GM19240 (cell line): ENCODE results near the gene WDR7.

Experiments used
- DNase-seq: peaks from one replicate; pipeline ENCODE4 v3.0.0; 2011; ENCODE audit warnings: low spot score; ENCODE audit not compliant: insufficient read length

WDR7 gene

DNA sequence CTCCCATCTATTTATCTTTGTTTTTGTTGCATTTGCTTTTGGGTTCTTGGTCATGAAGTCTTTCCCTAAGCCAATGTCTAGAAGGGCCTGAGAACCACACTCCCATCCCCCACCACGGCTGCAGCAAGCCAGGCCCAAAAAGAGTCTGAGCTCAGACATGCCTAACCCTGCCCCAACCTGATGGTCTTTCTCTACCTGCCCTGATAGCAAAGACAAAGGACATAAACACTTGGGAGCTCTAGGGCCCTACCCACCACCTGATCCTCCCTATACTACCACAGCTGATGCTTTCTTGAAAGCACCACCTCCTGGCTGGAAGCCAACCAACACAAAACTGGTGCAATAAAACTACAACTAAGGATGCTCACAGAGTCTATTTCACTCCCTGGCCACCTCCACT lies 233.4 kb downstream of the WDR7 start:
- DNase-seq: no peak

GRCh38 chr18:56888978-56889377 lies 237.8 kb downstream of the WDR7 start:
- no peak for DNase-seq

GRCh38 chr18:56889621-56890020 lies 238.5 kb downstream of the WDR7 start:
- DNase-seq: no peak

DNA sequence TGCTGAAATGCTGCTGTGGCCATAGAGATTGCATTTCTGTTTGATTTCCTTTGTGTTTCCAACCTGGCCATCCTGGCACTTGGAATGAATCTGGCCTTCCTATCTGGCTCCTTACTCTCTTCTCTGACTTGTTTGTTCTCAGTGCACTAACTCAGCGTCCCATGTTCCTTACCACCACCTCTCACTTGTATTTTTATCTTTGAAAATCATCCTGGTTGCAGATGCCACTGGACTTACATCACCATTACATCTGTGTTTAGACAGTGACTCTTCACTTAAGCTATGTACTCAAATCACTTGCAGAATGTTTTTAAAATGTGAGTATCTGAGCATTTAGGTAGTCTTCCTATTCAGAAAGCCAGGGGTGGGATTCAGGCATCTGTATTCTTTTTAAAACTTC lies 239.5 kb downstream of the WDR7 start:
- DNase-seq: no peak

DNA sequence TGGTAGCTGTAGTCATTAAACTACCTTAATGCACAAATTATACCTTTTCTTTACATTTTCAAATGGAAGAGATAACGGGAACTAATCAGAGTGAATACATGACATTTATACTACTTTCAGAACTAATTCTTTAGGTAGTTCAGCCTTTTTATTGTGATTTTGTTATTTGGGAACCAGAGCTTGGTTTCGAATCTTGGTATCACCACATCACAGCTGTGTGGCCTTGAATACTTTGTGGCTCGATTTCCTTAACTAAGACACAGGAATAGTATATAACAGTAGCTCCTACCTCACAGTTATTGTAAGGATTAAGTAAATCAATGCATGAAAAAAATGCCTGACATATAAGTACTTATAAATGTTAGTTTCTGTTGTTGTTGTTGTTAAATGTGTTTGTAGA lies 240.0 kb downstream of the WDR7 start:
- no peak for DNase-seq

DNA sequence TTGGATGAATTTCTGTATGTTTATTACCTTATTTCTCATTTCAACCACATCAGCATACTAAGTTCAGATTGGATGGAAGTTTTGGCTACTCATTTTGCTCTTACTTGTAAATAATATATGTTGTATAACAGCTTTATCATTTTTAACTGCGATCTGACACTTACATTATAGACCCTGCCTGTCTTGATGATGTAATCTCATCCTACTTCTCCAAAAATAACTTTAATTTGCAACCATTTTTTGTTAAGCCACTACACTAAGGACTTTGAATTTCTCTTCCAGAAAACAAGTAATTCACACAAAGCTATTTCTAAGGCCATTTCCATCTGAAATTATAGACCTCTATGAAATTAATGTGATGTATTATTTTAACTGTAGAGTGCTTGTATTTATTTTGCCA lies 240.7 kb downstream of the WDR7 start:
- no peak for DNase-seq

GRCh38 chr18:56897122-56897521 lies 246.0 kb downstream of the WDR7 start:
- no peak for DNase-seq

GRCh38 chr18:56899660-56900059 lies 248.5 kb downstream of the WDR7 start:
- DNase-seq: no peak

- no peak for DNase-seq
These were observed 249.3 kb downstream of the WDR7 start for GRCh38 chr18:56900195-56901094.

DNA sequence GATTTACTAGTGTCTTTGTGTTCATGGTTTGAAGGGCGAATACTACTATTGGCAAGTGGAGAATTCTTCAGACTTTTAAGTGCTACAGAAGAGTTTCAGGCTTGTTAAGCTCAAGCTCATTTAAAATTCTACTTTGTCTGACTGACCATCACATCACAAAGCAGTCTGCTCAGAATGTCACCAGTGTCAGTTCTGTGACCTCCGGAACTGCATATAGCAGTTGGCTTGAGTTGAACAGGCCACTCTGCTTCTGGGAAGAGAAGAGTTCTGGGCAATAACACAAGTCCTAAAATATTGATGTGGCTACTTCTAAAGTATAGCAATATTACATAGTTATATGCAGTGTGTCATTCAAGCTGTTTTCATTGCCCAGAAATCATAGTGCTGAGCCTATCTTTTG lies 250.8 kb downstream of the WDR7 start:
- DNase-seq: no peak

DNA sequence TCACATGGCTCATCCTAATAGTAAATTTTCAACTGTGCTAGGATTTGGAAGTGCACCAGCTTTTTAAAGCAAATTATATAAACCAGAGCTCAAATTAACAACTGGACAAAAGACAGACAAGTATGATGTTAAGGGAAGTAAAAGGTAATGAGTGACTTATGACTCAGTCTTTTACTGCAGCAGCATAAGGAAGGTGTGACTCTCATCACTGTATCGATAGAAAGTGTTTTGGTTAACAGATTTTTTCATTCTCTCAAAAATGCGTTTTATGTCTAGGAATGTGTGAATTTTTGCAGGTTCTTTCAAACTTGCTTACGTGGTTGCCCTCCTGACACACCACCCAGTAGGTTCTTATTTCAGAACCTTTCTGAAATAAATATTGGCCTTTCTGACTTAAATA lies 251.5 kb downstream of the WDR7 start:
- DNase-seq: no peak

DNA sequence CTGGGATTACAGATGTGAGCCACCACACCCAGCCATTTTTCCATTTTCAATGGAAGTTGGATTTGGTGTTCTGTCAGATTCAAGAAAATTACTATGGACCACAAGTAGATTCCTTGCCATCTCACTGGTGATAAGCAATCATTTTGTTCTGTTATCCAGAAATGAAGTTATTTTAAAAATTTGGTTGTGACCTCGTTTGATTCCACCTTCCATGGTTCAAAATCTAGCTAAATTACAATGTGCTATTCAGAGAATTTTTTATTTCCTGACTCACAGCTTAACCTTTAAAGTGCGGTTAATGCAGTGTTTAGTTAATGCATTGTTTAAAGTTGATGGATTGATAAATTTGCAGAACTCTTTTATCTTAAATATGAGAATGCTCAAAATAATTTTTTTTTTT lies 252.5 kb downstream of the WDR7 start:
- DNase-seq: no peak

DNA sequence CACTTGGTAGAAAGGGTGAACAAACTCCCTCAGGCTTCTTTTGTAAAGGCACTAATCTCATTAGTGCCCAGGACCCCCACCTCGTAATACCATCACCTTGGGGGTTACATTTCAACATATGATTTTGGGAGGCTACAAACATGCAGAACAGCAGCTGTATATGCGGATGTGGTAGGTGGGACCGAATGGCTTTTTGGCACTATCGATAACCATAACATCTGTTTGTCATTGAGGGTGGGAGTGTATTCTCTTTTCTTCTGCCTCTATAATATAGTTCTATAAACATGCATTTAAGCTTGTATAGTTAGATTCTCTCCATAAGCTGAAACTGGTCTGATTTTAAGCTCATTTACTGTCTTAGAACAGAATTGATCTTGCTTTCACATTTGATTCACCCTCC lies 256.6 kb downstream of the WDR7 start:
- no peak for DNase-seq

DNA sequence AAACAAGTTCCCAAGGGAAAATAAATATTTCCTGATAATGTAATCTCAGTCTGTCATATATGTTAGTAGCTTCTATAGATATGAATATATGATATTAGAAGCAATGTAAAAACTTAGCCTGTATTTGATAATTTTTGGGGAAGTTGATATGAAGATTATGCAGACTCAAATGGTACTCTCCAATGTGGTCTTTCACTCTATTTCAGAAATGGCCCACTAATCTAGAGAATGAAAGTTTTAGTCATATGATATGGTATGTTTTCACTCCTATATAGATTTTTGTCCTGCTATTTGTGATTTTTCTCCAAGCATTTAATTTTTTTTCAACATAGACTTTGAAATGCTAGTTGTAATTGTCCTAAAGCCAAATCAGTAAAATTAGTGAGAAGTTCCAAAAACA lies 259.1 kb downstream of the WDR7 start:
- DNase-seq: no peak

DNA sequence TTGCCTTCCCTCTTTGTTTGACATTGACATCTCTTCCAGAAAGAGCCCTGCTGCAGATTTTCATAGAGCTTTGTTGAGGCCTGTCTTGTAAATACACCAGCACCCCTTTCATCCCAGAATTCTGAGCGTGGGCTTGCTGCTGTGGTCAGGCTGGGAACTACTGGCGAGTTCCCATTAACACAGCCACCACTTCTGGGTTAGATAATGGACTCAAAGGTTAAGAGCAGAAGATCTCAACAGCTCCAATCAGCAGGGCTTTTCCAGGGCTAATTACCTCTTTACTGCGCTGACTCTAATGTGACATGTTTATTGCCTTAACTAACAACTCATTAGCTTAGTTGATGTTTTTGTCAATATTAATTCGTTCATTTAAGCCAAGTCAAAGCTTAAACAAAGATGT lies 259.8 kb downstream of the WDR7 start:
- DNase-seq: no peak

GRCh38 chr18:56913941-56914340 lies 262.8 kb downstream of the WDR7 start:
- DNase-seq: no peak

DNA sequence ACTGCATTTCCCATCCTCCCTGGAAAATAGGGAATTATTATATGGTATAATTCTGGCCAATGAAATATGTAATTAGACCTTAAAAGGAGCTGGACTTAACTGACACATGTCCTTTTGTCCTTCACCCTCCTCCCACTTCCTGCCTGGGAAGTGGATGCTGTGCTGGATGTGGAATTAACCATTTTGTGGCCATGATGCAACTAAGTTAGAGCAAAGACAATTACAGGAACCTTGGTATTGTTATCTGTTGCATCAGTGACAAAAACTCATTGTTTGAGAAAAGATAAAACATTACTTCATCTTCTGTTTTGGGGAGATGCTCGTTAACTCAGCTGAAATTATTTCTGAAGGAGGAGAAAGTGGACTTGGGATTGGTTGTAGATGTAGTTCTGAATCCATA lies 268.0 kb downstream of the WDR7 start:
- no peak for DNase-seq

GRCh38 chr18:56921896-56922480 lies 270.8 kb downstream of the WDR7 start:
- no peak for DNase-seq

- DNase-seq: no peak
These were observed 275.6 kb downstream of the WDR7 start for GRCh38 chr18:56926734-56927133.

DNA sequence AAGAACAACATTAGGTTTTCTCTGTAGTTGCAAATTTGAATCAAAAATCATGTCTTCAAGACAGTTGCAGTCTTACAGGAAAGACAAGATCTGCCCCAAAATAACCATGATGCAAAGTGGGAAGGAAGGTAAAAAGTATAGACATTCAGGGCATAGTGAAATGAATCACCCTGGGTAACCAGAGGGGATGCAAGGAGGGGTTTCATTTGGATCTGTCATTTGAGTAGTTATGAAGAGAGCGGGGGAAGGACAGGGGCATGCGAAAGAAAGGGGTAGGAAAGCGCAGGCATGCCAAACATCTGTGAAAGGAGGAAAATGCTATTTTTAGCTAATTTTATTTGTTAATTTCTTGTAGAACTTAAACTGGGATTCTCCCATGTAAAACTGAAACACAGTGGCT lies 276.6 kb downstream of the WDR7 start:
- no peak for DNase-seq

DNA sequence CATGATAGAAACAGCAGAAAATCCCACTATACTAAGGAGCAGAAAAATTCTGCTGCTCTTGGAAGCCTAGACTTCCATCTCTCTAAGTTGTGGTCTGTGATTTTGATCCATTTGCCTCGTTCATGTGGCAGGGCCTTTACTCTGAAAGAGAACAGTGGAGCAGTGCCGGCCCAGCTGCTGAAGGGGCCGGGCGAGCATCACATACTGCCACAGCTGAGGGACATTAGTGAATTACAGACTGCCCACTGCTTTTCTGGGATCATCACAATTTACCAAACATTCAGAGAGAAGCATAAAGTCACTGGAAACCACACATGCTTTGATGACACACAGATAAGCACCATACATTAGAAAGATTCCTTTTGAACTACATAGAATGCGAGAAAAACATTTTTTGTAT lies 278.7 kb downstream of the WDR7 start:
- DNase-seq: no peak

GRCh38 chr18:56933472-56933871 lies 282.3 kb downstream of the WDR7 start:
- DNase-seq: no peak

GRCh38 chr18:56934131-56934530 lies 283.0 kb downstream of the WDR7 start:
- no peak for DNase-seq
